Breast epithelium (tissue), 4 donors: ENCODE results near the gene DPH1. TPM values are rescaled to one million over a fixed set of nuclear protein-coding genes. Genes with fewer than 3 reads are reported as not detected.

Experiments
- DNase-seq, 2 donors: peaks; one replicate each; pipeline ENCODE4 v3.0.0-alpha.2; 2019; ENCODE audit warnings: low spot score in 2 of 2
- H3K27ac ChIP-seq, 2 donors: fragments of 200-600 bp; sonication (generic) in 1 of 2; one replicate each; pipeline ENCODE4 v1.5.1; 2016 to 2019; ENCODE audit warnings: mild to moderate bottlenecking in 1 of 2
- H3K27me3 ChIP-seq, 2 donors: fragments of 200-600 bp; sonication (generic) in 1 of 2; one replicate each; pipeline versions ENCODE4 v1.5.1 to v1.6.0; 2017 to 2019; ENCODE audit warnings: control low read depth in 1 of 2, mild to moderate bottlenecking in 1 of 2
- H3K36me3 ChIP-seq: fragments of 200-600 bp; one replicate; pipeline ENCODE4 v1.5.1; 2019
- H3K4me1 ChIP-seq, 2 donors: fragments of 200-600 bp; sonication (generic); one replicate each; pipeline ENCODE4 v1.5.1; 2016 to 2019; ENCODE audit warnings: control low read depth in 1 of 2
- H3K4me3 ChIP-seq, 3 donors: fragments of 200-600 bp; sonication (generic); 1 replicate in 2 of 3; 2 replicates in 1 of 3; pipeline ENCODE4 v1.5.1; 2016 to 2019; ENCODE audit warnings: mild to moderate bottlenecking in 3 of 3, moderate library complexity in 2 of 3
- H3K9me3 ChIP-seq, 2 donors: fragments of 200-600 bp; sonication (generic) in 1 of 2; one replicate each; pipeline ENCODE4 v1.5.1; 2016 to 2019; ENCODE audit warnings: control low read depth in 1 of 2
- POLR2A ChIP-seq: fragments of 450-650 bp; IDR thresholded peaks from one replicate; pipeline ENCODE4 v1.6.1; 2016; ENCODE audit warnings: antibody characterized with exemption, mild to moderate bottlenecking, moderate library complexity
- POLR2AphosphoS5 ChIP-seq, 3 donors: sonication (generic); formaldehyde crosslinking; IDR thresholded peaks; one replicate each; pipeline ENCODE4 v1.6.1; 2017; ENCODE audit warnings: antibody characterized with exemption in 3 of 3
- intact Hi-C: fragments of 100-400 bp; cut with DNase I; formaldehyde crosslinking; loops from one replicate; pipeline ENCODE4 v1.15.1; 2023; ENCODE audit warnings: low total_unique reads
- total RNA-seq, 3 donors: library from RNA; depleted of rRNA; stranded (reverse); fragments of >200 nt; gene quantifications; one replicate each; pipeline ENCODE4 v1.1.0, GENCODE V29; 2016
- TF ChIP-seq, protein P1 (sequence below), 3 donors: fragments of 450-650 bp; IDR thresholded peaks; one replicate each; pipeline ENCODE4 v1.5.1; 2016 to 2017; ENCODE audit warnings: antibody characterized with exemption in 3 of 3, mild to moderate bottlenecking in 3 of 3, moderate library complexity in 3 of 3

The DPH1 gene
- total RNA-seq, 3 donors from 2014 or later: 28.3 to 66.6 (median 55.7) TPM

DNA sequence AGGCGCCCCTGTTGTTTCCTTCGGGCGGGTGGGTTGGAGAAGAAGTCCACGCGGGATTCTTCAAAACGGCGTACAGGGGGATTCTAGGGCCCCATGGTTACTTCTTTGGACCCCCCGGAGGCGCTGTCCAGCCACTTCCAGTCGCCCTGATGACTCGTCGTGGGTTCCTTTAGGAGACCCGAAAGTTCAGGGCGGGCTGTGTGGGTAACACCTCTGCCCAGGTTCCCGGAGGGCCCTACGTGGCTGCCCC lies 24.2 kb downstream of the DPH1 start:
- Histone ChIP-seq H3K4me1 (peaks cover 10 to 11% of the 10 kb centered on the region in 2 donors), H3K27me3 (no peaks in the 10 kb centered on the region), H3K9me3 (no peaks in the 10 kb centered on the region), H3K36me3 (no peaks in the 10 kb centered on the region), H3K27ac (peak overlapping the region; percentile 85 to 89), H3K4me3 (peak overlapping the region; percentile 61 to 84 (median 70))
- DNase-seq: no peak
- TF ChIP-seq, protein P1, sequence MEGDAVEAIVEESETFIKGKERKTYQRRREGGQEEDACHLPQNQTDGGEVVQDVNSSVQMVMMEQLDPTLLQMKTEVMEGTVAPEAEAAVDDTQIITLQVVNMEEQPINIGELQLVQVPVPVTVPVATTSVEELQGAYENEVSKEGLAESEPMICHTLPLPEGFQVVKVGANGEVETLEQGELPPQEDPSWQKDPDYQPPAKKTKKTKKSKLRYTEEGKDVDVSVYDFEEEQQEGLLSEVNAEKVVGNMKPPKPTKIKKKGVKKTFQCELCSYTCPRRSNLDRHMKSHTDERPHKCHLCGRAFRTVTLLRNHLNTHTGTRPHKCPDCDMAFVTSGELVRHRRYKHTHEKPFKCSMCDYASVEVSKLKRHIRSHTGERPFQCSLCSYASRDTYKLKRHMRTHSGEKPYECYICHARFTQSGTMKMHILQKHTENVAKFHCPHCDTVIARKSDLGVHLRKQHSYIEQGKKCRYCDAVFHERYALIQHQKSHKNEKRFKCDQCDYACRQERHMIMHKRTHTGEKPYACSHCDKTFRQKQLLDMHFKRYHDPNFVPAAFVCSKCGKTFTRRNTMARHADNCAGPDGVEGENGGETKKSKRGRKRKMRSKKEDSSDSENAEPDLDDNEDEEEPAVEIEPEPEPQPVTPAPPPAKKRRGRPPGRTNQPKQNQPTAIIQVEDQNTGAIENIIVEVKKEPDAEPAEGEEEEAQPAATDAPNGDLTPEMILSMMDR (IDR thresholded peaks at IDR 0.05): no peak
- TF ChIP-seq POLR2AphosphoS5 (IDR thresholded peaks at IDR 0.05): no peak
- TF ChIP-seq POLR2A: no peak
- intact Hi-C loops: no loop called here

DNA sequence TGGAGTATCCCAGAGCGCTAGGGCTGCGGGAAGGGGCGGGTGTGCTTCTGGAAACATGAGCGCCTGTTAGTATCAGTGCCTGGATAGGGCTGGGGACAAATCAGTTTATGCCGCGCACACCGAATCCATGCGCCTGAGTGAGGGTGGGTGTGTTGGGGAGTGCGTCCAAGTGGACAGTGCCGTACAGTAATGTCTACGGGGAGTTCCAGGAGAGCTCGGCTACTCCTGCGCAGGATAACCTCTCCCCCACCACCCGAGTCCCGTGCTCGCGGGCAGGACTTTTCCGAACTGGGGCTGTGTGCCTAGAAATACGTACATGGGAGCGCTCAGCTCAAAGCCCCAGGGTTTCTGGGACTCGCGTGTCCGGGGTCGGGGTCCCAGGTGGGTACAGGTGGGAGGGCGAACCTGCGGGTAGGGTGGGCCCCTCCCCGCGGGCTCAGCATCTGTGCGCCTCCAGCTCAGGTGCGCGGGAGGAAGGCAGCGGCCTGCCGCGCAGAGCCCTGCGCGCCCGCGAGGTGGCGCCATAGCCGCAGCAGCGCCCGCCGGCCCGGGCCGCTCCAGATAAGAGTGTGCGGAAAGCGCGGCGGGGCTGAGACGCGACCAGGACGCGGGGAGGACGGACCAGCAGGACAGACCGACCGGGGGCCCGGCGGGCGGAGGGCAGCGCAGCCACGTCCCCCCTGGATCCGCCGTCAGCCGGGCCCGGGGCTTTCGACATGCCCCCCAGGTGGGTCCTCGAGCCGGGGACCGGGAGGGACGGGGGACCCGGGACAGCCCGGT lies 24.7 kb downstream of the DPH1 start, which contains the start of gene HIC1:
Gene HIC1, plus strand, starts transcription at position 592 of the 780 bp plus-strand sequence. CDS start 1,588 bp downstream, outside the sequence.
- intact Hi-C loops: loop anchor here (5.0 kb wide), 1 partner anchor 188 kb away; no protein-coding TSS in a partner anchor
- Histone ChIP-seq H3K27me3 (no peaks in the 10 kb centered on the region), H3K36me3 (no peaks in the 10 kb centered on the region), H3K4me3 (peak within 1 kb of the TSS; percentile 61 to 84 (median 70)), H3K4me1 (peaks cover 10 to 11% of the 10 kb centered on the region in 2 donors), H3K27ac (peak within 1 kb of the TSS; percentile 85 to 89), H3K9me3 (no peaks in the 10 kb centered on the region)
- DNase-seq: peak; percentile 64 to 74
- TF ChIP-seq POLR2AphosphoS5 (IDR thresholded peaks at IDR 0.05): peak; percentile 63 to 71 (median 69)
- TF ChIP-seq, protein P1 (IDR thresholded peaks at IDR 0.05): peak; percentile 41 to 97 (median 88)
- peak; percentile 21 for TF ChIP-seq POLR2A

DNA sequence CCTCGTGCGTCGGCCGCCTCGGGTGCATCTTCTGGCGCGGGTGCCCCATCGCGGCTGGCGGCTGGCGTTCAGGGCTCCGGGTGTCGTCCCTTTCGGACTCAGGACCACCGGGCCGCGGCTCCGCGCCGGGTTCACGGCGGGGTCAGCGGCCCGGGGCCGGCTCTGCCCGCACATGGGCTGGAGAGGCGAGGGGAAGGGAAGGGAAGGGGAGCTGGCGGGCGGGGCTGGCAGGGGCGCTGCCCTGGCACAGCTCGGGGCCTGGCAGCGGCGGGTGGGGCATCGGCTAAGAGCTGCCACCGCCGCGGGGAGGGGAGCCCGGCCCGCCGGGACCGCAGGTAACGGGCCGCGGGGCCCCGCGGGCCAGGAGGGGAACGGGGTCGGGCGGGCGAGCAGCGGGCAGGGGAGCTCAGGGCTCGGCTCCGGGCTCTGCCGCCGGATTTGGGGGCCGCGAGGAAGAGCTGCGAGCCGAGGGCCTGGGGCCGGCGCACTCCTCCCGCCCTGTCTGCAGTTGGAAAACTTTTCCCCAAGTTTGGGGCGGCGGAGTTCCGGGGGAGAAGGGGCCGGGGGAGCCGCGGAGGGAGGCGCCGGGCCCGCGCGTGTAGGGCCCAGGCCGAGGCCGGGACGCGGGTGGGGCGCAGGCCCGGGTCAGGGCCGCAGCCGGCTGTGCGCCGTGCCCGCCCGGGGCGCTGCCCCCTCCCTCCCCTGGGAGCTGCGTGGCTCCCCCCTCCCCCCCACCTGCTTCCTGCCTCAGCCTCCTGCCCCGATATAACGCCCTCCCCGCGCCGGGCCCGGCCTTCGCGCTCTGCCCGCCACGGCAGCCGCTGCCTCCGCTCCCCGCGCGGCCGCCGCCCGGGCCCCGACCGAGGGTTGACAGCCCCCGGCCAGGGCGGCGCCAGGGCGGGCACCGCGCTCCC lies 25.6 kb downstream of the DPH1 start:
- Histone ChIP-seq H3K9me3 (no peaks in the 10 kb centered on the region), H3K4me3 (peak overlapping the region; percentile 61 to 84 (median 70)), H3K4me1 (peaks cover 10 to 11% of the 10 kb centered on the region in 2 donors), H3K27me3 (no peaks in the 10 kb centered on the region), H3K36me3 (no peaks in the 10 kb centered on the region), H3K27ac (peak overlapping the region; percentile 85 to 89)
- intact Hi-C loops: loop anchor here (5.0 kb wide), 1 partner anchor 187 kb away; no protein-coding TSS in a partner anchor
- TF ChIP-seq, protein P1 (IDR thresholded peaks at IDR 0.05): no peak
- no peak for TF ChIP-seq POLR2AphosphoS5 (IDR thresholded peaks at IDR 0.05)
- no peak for DNase-seq

DNA sequence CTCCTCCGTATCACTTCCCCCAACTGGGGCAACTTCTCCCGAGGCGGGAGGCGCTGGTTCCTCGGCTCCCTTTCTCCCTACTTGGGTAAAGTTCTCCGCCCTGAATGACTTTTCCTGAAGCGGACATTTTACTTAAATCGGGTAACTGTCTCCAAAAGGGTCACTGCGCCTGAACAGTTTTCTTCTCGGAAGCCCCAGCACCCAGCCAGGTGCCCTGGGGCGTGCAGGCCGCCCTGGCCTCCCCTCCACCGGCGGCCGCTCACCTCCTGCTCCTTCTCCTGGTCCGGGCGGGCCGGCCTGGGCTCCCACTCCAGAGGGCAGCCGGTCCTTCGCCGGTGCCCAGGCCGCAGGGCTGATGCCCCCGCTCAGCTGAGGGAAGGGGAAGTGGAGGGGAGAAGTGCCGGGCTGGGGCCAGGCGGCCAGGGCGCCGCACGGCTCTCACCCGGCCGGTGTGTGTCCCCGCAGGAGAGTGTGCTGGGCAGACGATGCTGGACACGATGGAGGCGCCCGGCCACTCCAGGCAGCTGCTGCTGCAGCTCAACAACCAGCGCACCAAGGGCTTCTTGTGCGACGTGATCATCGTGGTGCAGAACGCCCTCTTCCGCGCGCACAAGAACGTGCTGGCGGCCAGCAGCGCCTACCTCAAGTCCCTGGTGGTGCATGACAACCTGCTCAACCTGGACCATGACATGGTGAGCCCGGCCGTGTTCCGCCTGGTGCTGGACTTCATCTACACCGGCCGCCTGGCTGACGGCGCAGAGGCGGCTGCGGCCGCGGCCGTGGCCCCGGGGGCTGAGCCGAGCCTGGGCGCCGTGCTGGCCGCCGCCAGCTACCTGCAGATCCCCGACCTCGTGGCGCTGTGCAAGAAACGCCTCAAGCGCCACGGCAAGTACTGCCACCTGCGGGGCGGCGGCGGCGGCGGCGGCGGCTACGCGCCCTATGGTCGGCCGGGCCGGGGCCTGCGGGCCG lies 26.5 kb downstream of the DPH1 start:
- H3K27ac ChIP-seq: peak overlapping the region; percentile 85 to 89
- DNase-seq: no peak
- no peaks in the 10 kb centered on the region for H3K9me3 ChIP-seq
- TF ChIP-seq POLR2A (no peak), POLR2AphosphoS5 (IDR thresholded peaks at IDR 0.05) (peak in 1 of 3 donors; percentile 22)
- TF ChIP-seq, protein P1 (IDR thresholded peaks at IDR 0.05): no peak
- no peaks in the 10 kb centered on the region for H3K36me3 ChIP-seq
- peak overlapping the region; percentile 61 to 84 (median 70) for H3K4me3 ChIP-seq
- no peaks in the 10 kb centered on the region for H3K27me3 ChIP-seq
- peaks cover 3 to 6% of the 10 kb centered on the region in 2 donors for H3K4me1 ChIP-seq
- intact Hi-C loops: loop anchor here (5.0 kb wide), 1 partner anchor 186 kb away; no protein-coding TSS in a partner anchor
